ENCODE measurements around the gene SNX24.

DNA sequence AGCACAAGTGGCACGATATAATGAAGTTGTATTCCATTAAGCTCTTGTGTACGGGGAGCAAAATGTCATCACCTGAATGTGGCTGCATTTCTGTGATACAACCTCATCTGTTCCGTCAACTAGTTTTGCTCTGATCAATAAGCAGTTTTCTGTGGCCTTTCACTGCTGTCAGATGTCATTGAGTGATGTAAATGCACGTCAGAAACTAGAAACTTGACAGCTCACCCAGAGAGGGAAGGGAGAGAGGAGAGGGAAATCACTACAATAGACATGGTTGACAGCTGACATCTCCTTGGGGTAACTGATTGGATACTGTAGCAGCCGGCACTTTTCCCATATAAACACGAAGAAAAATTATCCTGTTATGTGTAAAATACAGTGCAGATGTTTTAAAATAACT lies 62.7 kb downstream of the SNX24 start:
- TF ChIP-seq FOS (IDR thresholded peaks at IDR 0.05; ENCODE audit: low read depth, low read length), result no peak
- no peak for TF ChIP-seq CTCF (conservative IDR thresholded peaks at IDR 0.05; ENCODE audit: low read depth, low read length)
- no peak for TF ChIP-seq POLR2A (IDR thresholded peaks at IDR 0.05; ENCODE audit: low read depth, low read length)
- no peak for TF ChIP-seq BHLHE40 (IDR thresholded peaks at IDR 0.05; ENCODE audit: low read depth, low read length)
- no peak for TF ChIP-seq CHD1 (IDR thresholded peaks at IDR 0.05; ENCODE audit: low read depth, low read length)
